Uterus (tissue), 4 donors: ENCODE data around the gene RAD51B. TPM values are rescaled to one million over a fixed set of nuclear protein-coding genes. Genes with fewer than 3 reads are reported as not detected.
A peak's percentile ranks its signal among the peaks of the same experiment; 100 is the strongest.

Experiments used
- DNase-seq, 2 donors: peaks; one replicate each; pipeline ENCODE4 v3.0.0-alpha.2; 2019 to 2020
- H3K27ac ChIP-seq, 2 donors: fragments of 200-600 bp; sonication (generic); 1 replicate in 1 of 2; 2 replicates in 1 of 2; pipeline ENCODE4 v1.5.1; 2016 to 2018
- H3K27me3 ChIP-seq, 2 donors: fragments of 200-600 bp; sonication (generic); one replicate each; pipeline ENCODE4 v1.5.1; 2018 to 2019; ENCODE audit warnings: control low read depth in 1 of 2
- H3K36me3 ChIP-seq, 2 donors: fragments of 200-600 bp; sonication (generic); one replicate each; pipeline ENCODE4 v1.5.1; 2019; ENCODE audit warnings: control low read depth in 1 of 2
- H3K4me1 ChIP-seq, 2 donors: fragments of 200-600 bp; sonication (generic); one replicate each; pipeline ENCODE4 v1.5.1; 2018 to 2019; ENCODE audit warnings: control low read depth in 1 of 2
- H3K4me3 ChIP-seq, 2 donors: fragments of 200-600 bp; sonication (generic); 1 replicate in 1 of 2; 2 replicates in 1 of 2; pipeline ENCODE4 v1.5.1; 2018 to 2019; ENCODE audit warnings: mild to moderate bottlenecking in 1 of 2
- H3K9me3 ChIP-seq, 2 donors: fragments of 200-600 bp; sonication (generic); one replicate each; pipeline ENCODE4 v1.5.1; 2019; ENCODE audit warnings: control low read depth in 1 of 2
- CTCF ChIP-seq, 4 experiments: fragments of 200-600 bp in 2 of 4; fragments of 450-650 bp in 2 of 4; sonication (generic) in 2 of 4; IDR thresholded peaks; one replicate each; pipeline ENCODE4 v1.5.1; 2016 to 2019; ENCODE audit warnings: antibody characterized with exemption in 4 of 4, mild to moderate bottlenecking in 2 of 4, moderate library complexity in 1 of 4
- POLR2A ChIP-seq, 2 donors: fragments of 450-650 bp; IDR thresholded peaks; one replicate each; pipeline ENCODE4 v1.6.1; 2016; ENCODE audit warnings: antibody characterized with exemption in 2 of 2, mild to moderate bottlenecking in 1 of 2, moderate library complexity in 1 of 2
- intact Hi-C: fragments of 100-400 bp; cut with DNase I; formaldehyde crosslinking; loops from one replicate; pipeline ENCODE4 v1.15.1; 2023; ENCODE audit warnings: low total_unique reads
- total RNA-seq, 4 donors: library from RNA; depleted of rRNA in 3 of 4; stranded (reverse); fragments of >200 nt in 3 of 4; gene quantifications; one replicate each; pipeline versions ENCODE4 v1.1.0 to v1.2.4, GENCODE V29; 2014 to 2023
- donor health status: DM: yes; HTN: yes; CAD: no.

RAD51B gene
- total RNA-seq, 4 donors from 2014 or later, result 29.5 to 100.0 (median 70.3) TPM

- peaks cover 6 to 8% of the 10 kb centered on the region in 2 donors for H3K4me1 ChIP-seq
- intact Hi-C loops, result no loop called here
- H3K27ac ChIP-seq, result peak overlapping the region; percentile 82 to 86
- H3K4me3 ChIP-seq, result no peak overlapping the region
- no peak for DNase-seq
- no peaks in the 10 kb centered on the region for H3K9me3 ChIP-seq
- H3K27me3 ChIP-seq, result no peaks in the 10 kb centered on the region
- TF ChIP-seq POLR2A (IDR thresholded peaks at IDR 0.05) (no peak), CTCF (IDR thresholded peaks at IDR 0.05) (no peak)
- no peaks in the 10 kb centered on the region for H3K36me3 ChIP-seq
Observed at GRCh38 chr14:68630611-68631393, 811.2 kb downstream of the RAD51B start.

GRCh38 chr14:68631394-68632053, 811.9 kb downstream of the RAD51B start:
- H3K27me3 ChIP-seq, result no peaks in the 10 kb centered on the region
- no peaks in the 10 kb centered on the region for H3K9me3 ChIP-seq
- H3K4me1 ChIP-seq, result peaks cover 6 to 10% of the 10 kb centered on the region in 2 donors
- intact Hi-C loops, result no loop called here
- no peaks in the 10 kb centered on the region for H3K36me3 ChIP-seq
- TF ChIP-seq CTCF (IDR thresholded peaks at IDR 0.05) (no peak), POLR2A (IDR thresholded peaks at IDR 0.05) (no peak)
- peak in 1 of 2 donors; percentile 30 for DNase-seq
- no peak overlapping the region for H3K4me3 ChIP-seq
- peak overlapping the region; percentile 82 to 86 for H3K27ac ChIP-seq

GRCh38 chr14:68632054-68632895, 812.7 kb downstream of the RAD51B start:
- no peaks in the 10 kb centered on the region for H3K27me3 ChIP-seq
- no peaks in the 10 kb centered on the region for H3K9me3 ChIP-seq
- TF ChIP-seq POLR2A (IDR thresholded peaks at IDR 0.05), result no peak
- no peak for TF ChIP-seq CTCF (IDR thresholded peaks at IDR 0.05)
- H3K36me3 ChIP-seq, result no peaks in the 10 kb centered on the region
- intact Hi-C loops, result no loop called here
- peak in 1 of 2 donors; percentile 40 for DNase-seq
- H3K4me3 ChIP-seq, result no peak overlapping the region
- H3K4me1 ChIP-seq, result peaks cover 6 to 17% of the 10 kb centered on the region in 2 donors
- H3K27ac ChIP-seq, result peak overlapping the region; percentile 82 to 86

GRCh38 chr14:68633131-68633991, 813.8 kb downstream of the RAD51B start:
- H3K4me1 ChIP-seq, result peaks cover 13 to 25% of the 10 kb centered on the region in 2 donors
- H3K36me3 ChIP-seq, result no peaks in the 10 kb centered on the region
- H3K4me3 ChIP-seq, result no peak overlapping the region
- DNase-seq, result peak in 1 of 2 donors; percentile 63
- TF ChIP-seq CTCF (IDR thresholded peaks at IDR 0.05) (no peak), POLR2A (IDR thresholded peaks at IDR 0.05) (no peak)
- intact Hi-C loops, result no loop called here
- H3K9me3 ChIP-seq, result no peaks in the 10 kb centered on the region
- H3K27me3 ChIP-seq, result no peaks in the 10 kb centered on the region
- peak overlapping the region; percentile 82 to 86 for H3K27ac ChIP-seq
